ENCODE measurements around the gene MPHOSPH6. TPM values are rescaled to one million over a fixed set of nuclear protein-coding genes. Genes with fewer than 3 reads are reported as not detected.

MPHOSPH6 gene
- polyA plus RNA-seq, 1 of the 3 experiments (the other 2 are of a cell fraction): 9.4 TPM

- no peaks in the 10 kb centered on the region; the same call in 1 of the 2 replicates for H3K27me3 ChIP-seq (ENCODE audit: insufficient read depth)
- H2AFZ ChIP-seq (ENCODE audit: low read depth): no peak overlapping the region
- no peak overlapping the region for H3K27ac ChIP-seq (ENCODE audit: low read depth in 2 of 2, low read length in 1 of 2)
- ChIA-PET CTCF (no interaction called here), POLR2A (no interaction called here)
- no peak for DNase-seq
- H3F3A ChIP-seq (replicated peaks; ENCODE audit: insufficient read depth): no peaks in the 10 kb centered on the region
- no peak overlapping the region for H3K4me2 ChIP-seq
- 16% methylated on average over 2 of the region's 2 CpGs for WGBS (ENCODE audit: low lambda C conversion rate)
- H4K20me1 ChIP-seq (ENCODE audit: insufficient read depth): no peaks in the 10 kb centered on the region
- no peak overlapping the region for H3K4me3 ChIP-seq (ENCODE audit: low read depth in 2 of 2, low read length in 1 of 2)
- no peaks in the 10 kb centered on the region for H3K9me2 ChIP-seq
- no peaks in the 10 kb centered on the region for H3K36me3 ChIP-seq (replicated peaks in 1 of 2; ENCODE audit: control insufficient read depth in 1 of 2, insufficient read depth in 2 of 2, low read length in 1 of 2)
- H3K9me3 ChIP-seq: no peaks in the 10 kb centered on the region
- H3K79me2 ChIP-seq (ENCODE audit: insufficient read depth): no peaks in the 10 kb centered on the region
- no peaks in the 10 kb centered on the region for H3K4me1 ChIP-seq (ENCODE audit: control insufficient read depth in 1 of 2, insufficient read depth in 2 of 2, low read depth in 1 of 2, low read length in 1 of 2)
- no peak for TF ChIP-seq NRF1 (IDR thresholded peaks at IDR 0.05; ENCODE audit: low read depth, low read length)
- TF ChIP-seq YY1 (IDR thresholded peaks at IDR 0.05; ENCODE audit: low read depth): no peak
- TF ChIP-seq RFX5 (IDR thresholded peaks at IDR 0.05; ENCODE audit: low read length): no peak
- TF ChIP-seq ZBTB33 (IDR thresholded peaks at IDR 0.05; ENCODE audit: borderline replicate concordance, low read depth): no peak
- no peak for TF ChIP-seq RCOR1 (IDR thresholded peaks at IDR 0.05; ENCODE audit: low read length)
- no peak for TF ChIP-seq SIN3A (IDR thresholded peaks at IDR 0.05; ENCODE audit: borderline replicate concordance, low read depth, low read length)
- TF ChIP-seq USF1 (IDR thresholded peaks at IDR 0.05; ENCODE audit: borderline replicate concordance, low read depth): no peak
- no peak for TF ChIP-seq RAD21 (IDR thresholded peaks at IDR 0.05; ENCODE audit: low read length)
- no peak for TF ChIP-seq MAX (IDR thresholded peaks at IDR 0.05; ENCODE audit: low read depth)
- TF ChIP-seq USF2 (IDR thresholded peaks at IDR 0.05; ENCODE audit: borderline replicate concordance, low read depth, low read length): no peak
- TF ChIP-seq TAF1 (IDR thresholded peaks at IDR 0.05; ENCODE audit: borderline replicate concordance, low read depth, low read length): no peak
- no peak for TF ChIP-seq CTCF (IDR thresholded peaks at IDR 0.05)
- TF ChIP-seq MXI1 (IDR thresholded peaks at IDR 0.05; ENCODE audit: low read depth, low read length): no peak
- no peak for TF ChIP-seq TEAD4 (IDR thresholded peaks at IDR 0.05; ENCODE audit: borderline replicate concordance, insufficient read depth)
- no peak for TF ChIP-seq SMC3 (IDR thresholded peaks at IDR 0.05; ENCODE audit: low read depth, low read length)
- TF ChIP-seq FOXM1 (IDR thresholded peaks at IDR 0.05; ENCODE audit: low read depth): no peak
- no peak for TF ChIP-seq EP300 (IDR thresholded peaks at IDR 0.05; ENCODE audit: borderline replicate concordance in 1 of 2, low read depth in 1 of 2, low read length in 1 of 2)
- no peak for TF ChIP-seq PBX3 (IDR thresholded peaks at IDR 0.05)
- TF ChIP-seq GABPA (IDR thresholded peaks at IDR 0.05; ENCODE audit: low read depth): no peak
- no peak overlapping the region for H3K9ac ChIP-seq
Observed at GRCh38 chr16:82190386-82190785, 20.4 kb upstream of the MPHOSPH6 start.

Measured in SK-N-SH (cell line).